Left lung (tissue), 10 donors: ENCODE measurements around the gene CYP3A4. TPM values are rescaled to one million over a fixed set of nuclear protein-coding genes. Genes with fewer than 3 reads are reported as not detected.
A peak's percentile ranks its signal among the peaks of the same experiment; 100 is the strongest.
"Not testable (repeated sequence)": the region's sequence is repeated elsewhere in the genome, so short reads cannot be mapped to it uniquely, and the experiment has no call there.

Experiments
- ATAC-seq: fragments of 200-7000 bp; cut with Tn5 transposase; one replicate; pipeline ENCODE4 v1.9.1; 2020; ENCODE audit warnings: moderate library complexity
- DNase-seq, 4 donors: peaks; one replicate each; pipeline ENCODE4 v3.0.0-alpha.2; 2013 to 2020
- H3K27ac ChIP-seq, 2 donors: fragments of 200-600 bp; sonication (generic) in 1 of 2; one replicate each; pipeline versions ENCODE4 v1.5.0 to v1.8.0; 2020 to 2021
- H3K27me3 ChIP-seq, 2 donors: fragments of 200-600 bp; sonication (generic) in 1 of 2; one replicate each; pipeline versions ENCODE4 v1.5.0 to v1.8.0; 2020 to 2021
- H3K36me3 ChIP-seq, 2 donors: fragments of 200-600 bp; sonication (generic) in 1 of 2; one replicate each; pipeline versions ENCODE4 v1.5.0 to v1.8.0; 2020 to 2021
- H3K4me1 ChIP-seq, 2 donors: fragments of 200-600 bp; one replicate each; pipeline ENCODE4 v1.8.0; 2021
- H3K4me3 ChIP-seq, 2 donors: fragments of 200-600 bp; sonication (generic) in 1 of 2; one replicate each; pipeline versions ENCODE4 v1.5.0 to v1.8.0; 2020 to 2021; ENCODE audit warnings: mild to moderate bottlenecking in 1 of 2
- H3K9me3 ChIP-seq, 2 donors: fragments of 200-600 bp; sonication (generic) in 1 of 2; one replicate each; pipeline versions ENCODE4 v1.5.0 to v1.8.0; 2020 to 2021
- CTCF ChIP-seq, 2 donors: fragments of 200-600 bp; sonication (generic) in 1 of 2; IDR thresholded peaks; one replicate each; pipeline versions ENCODE4 v1.5.0 to v1.8.0; 2021; ENCODE audit warnings: antibody characterized with exemption in 2 of 2
- intact Hi-C, 2 donors: fragments of 100-400 bp; cut with DNase I; formaldehyde crosslinking; loops; one replicate each; pipeline versions ENCODE4 v1.11.2 to v1.14.2; 2022
- polyA plus RNA-seq, 6 donors: library from polyadenylated mRNA; unstranded; fragments of 120-200 nt; gene quantifications; one replicate each; pipeline ENCODE4 v1.2.1, GENCODE V29; 2013; ENCODE audit not compliant: insufficient read length in 6 of 6
- total RNA-seq, 2 donors: library from RNA; stranded (reverse); fragmentation: NEBNext Ultra II Directional; extraction: Animal tissue kit (Norgen Biotek cat#: 25700); gene quantifications; one replicate each; pipeline ENCODE4 v1.2.1, GENCODE V29; 2021
- donor health status: DM: no; HTN: yes; CAD: no.
- donor health status: DM: no; HTN: no; CAD: no.

Gene CYP3A4
- total and polyA plus RNA-seq, 8 donors: 0.17 to 0.39 (median 0.25) TPM; not detected in 2

DNA sequence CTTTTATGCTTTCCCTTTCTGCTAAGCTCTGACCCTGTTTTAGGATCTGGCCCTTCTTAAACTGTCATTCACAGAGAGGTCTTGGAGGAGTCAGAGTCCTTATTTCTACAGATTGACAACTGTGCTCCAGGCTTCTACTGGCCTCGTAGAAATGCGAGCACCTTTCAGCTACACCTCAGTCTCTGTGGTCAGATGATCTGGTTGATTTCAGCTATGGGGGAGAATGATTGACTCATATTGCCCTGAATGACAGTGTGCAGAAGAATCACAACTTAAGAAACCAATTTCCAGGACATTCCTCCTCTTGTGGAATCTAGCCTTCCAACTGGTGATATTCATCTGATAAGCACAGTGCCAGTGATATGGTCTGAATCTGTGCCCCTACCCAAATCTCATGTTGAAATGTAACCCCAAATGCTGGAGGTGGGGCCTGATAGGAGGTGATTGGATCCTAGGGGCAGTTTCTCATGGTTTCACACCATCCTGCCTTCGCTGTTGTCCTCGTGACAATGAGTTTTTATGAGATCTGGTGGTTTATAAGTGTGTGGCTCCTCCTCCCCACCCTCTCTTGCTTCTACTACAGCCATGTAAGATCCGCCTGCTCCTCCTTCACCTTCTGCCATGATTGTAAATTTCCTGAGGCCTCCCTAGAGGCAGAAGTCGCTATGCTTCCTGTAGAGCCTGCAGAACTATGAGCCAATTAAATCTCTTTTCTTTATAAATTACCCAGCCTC lies 35.0 kb downstream of the CYP3A4 start:
- no peak for TF ChIP-seq CTCF (IDR thresholded peaks at IDR 0.05)
- Histone ChIP-seq H3K4me1 (peaks cover 0 to 6% of the 10 kb centered on the region in 2 donors), H3K27me3 (no peaks in the 10 kb centered on the region), H3K4me3 (no peak overlapping the region), H3K9me3 (no peaks in the 10 kb centered on the region), H3K36me3 (no peaks in the 10 kb centered on the region), H3K27ac (no peak overlapping the region)
- DNase-seq (no peak), ATAC-seq (no peak)
- intact Hi-C loops: no loop called here

DNA sequence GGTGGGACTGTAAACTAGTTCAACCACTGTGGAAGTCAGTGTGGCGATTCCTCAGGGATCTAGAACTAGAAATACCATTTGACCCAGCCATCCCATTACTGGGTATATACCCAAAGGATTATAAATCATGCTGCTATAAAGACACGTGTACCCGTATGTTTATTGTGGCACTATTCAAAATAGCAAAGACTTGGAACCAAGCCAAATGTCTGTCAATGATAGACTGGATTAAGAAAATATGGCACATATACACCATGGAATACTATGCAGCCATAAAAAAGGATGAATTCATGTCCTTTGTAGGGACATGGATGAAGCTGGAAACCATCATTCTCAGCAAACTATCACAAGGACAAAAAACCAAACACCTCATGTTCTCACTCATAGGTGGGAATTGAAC lies 37.1 kb downstream of the CYP3A4 start:
- DNase-seq, ATAC-seq, H3K36me3 ChIP-seq, H3K9me3 ChIP-seq, intact Hi-C loops, H3K27ac ChIP-seq, H3K27me3 ChIP-seq, H3K4me3 ChIP-seq, H3K4me1 ChIP-seq: not testable (repeated sequence)

GRCh38 chr7:99745395-99745794 lies 38.6 kb downstream of the CYP3A4 start:
- DNase-seq, intact Hi-C loops, H3K4me1 ChIP-seq, H3K27ac ChIP-seq, H3K9me3 ChIP-seq, H3K4me3 ChIP-seq, H3K27me3 ChIP-seq, H3K36me3 ChIP-seq, ATAC-seq: not testable (repeated sequence)

- Histone ChIP-seq H3K27ac (no peak overlapping the region), H3K4me3 (no peak overlapping the region), H3K4me1 (no peaks in the 10 kb centered on the region), H3K27me3 (no peaks in the 10 kb centered on the region), H3K36me3 (no peaks in the 10 kb centered on the region), H3K9me3 (no peaks in the 10 kb centered on the region)
- TF ChIP-seq CTCF (IDR thresholded peaks at IDR 0.05): no peak
- intact Hi-C loops: no loop called here
- ATAC-seq (no peak), DNase-seq (no peak)
Measured at GRCh38 chr7:99742737-99743394, 41.1 kb downstream of the CYP3A4 start.

- Histone ChIP-seq H3K36me3 (no peaks in the 10 kb centered on the region), H3K4me1 (no peaks in the 10 kb centered on the region), H3K4me3 (no peak overlapping the region), H3K27me3 (no peaks in the 10 kb centered on the region), H3K9me3 (no peaks in the 10 kb centered on the region), H3K27ac (no peak overlapping the region)
- ATAC-seq: no peak
- no peak for TF ChIP-seq CTCF (IDR thresholded peaks at IDR 0.05)
- intact Hi-C loops: no loop called here
- no peak for DNase-seq
Measured at GRCh38 chr7:99741441-99741795, 42.6 kb downstream of the CYP3A4 start.

DNA sequence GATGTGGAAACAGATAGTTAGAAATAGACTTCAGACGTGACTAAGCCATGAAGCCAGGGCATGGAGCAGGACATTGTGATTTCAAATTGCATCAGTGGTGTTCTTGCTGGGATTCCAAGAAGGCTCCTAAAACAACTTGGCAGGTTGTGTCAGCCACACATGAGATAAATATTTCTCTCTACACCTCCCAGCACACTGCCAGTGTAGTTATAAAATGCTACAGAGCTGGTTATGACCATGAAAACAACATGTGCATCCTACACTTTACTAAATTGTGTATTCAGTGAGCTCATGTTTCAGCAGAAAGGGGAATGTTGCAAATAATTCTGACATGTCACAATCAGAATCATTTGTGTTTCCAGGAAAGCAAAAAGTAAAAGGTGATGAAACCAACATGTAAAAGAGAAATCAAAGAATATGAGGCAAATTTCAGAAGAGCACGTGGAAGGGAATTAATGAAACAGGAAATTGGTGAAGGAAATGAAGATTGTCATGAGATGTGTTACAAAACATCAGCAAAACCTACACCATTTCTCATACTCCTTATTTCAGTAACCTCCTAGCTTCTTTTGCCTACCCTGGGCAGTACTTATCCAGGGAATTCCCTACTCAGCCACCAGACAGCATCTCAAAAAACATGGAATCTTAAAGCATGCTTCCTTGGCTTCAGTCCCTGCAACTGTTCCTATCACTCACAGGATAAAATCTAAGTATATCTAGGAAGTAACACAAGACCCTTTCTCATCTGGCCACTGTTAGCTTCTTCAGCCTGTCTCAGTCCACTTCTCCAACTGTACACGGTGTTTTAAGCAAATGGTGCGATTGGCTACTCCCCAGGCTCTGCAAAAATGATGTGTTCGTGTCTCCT lies 43.2 kb downstream of the CYP3A4 start:
- DNase-seq (no peak), ATAC-seq (peak; percentile 77)
- no peaks in the 10 kb centered on the region for H3K9me3 ChIP-seq
- H3K27me3 ChIP-seq: no peaks in the 10 kb centered on the region
- no peaks in the 10 kb centered on the region for H3K4me1 ChIP-seq
- intact Hi-C loops: no loop called here
- H3K4me3 ChIP-seq: no peak overlapping the region
- H3K27ac ChIP-seq: no peak overlapping the region
- no peak for TF ChIP-seq CTCF (IDR thresholded peaks at IDR 0.05)
- H3K36me3 ChIP-seq: no peaks in the 10 kb centered on the region
